ENCODE data around the gene HNRNPC.
A peak's percentile ranks its signal among the peaks of the same experiment; 100 is the strongest.
"Not testable (repeated sequence)": the region's sequence is repeated elsewhere in the genome, so short reads cannot be mapped to it uniquely, and the experiment has no call there.

HNRNPC gene

DNA sequence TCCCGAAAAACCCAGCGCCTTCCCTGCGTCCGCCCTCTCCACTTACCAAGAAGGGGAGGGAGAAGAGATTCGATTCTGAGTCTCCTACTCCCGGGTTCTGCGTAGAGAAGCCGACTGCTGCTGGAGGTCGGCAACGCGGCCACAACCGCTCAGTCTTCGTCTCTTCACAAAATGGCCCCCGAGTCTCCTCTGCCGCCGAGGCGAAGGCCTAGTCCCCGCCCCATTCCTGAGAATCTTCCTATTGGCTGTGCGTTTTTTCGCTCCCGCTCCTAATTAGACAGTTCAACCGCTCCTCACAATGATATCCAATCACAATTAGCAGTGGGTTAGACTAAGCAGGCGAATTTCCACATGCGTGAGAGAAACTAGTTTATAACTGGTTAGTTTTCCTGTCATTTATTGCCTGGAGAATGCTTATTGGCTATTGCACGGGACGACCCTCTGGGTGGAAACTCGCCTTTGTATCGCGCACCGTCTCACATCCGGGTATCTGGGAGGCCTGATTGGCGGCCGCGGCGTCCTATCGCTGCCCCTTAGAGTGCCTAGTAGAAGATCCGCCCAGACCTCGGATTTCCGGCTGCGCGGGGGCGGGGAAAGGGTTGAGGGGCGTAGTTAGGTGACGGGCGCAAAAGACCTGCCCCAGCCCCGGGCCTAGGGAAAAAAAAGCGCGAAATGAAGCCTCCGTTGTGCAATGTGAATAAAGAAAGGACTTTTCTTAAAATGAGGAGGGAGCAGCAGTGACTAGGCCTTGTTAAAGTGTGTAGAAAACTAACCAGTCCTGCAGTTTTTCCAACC lies at the start of gene HNRNPC:
Gene HNRNPC, minus strand, starts transcription at position 191 of the 795 bp plus-strand sequence. CDS start 35,249 bp downstream, outside the sequence.
- peak; percentile 99 for DNase-seq

DNA sequence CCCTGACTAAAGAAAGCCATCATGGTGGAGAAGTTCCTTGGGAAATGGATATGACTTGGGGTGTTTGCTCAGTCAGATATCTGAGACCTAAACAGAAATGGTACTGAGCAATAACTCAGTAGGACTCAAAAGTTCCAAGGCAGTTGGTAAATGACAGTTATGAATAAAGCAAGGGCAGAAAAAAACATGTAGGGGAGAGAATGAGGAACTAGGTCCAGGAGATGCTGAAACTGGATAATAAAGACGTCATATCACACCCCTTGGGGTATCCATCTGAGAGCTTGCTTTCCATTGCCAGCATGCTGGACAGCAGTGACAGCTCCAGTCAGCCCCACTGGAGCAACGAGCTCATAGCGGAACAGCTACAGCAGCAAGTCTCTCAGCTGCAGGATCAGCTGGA lies 48.2 kb upstream of the HNRNPC start:
- no peak for DNase-seq

DNA sequence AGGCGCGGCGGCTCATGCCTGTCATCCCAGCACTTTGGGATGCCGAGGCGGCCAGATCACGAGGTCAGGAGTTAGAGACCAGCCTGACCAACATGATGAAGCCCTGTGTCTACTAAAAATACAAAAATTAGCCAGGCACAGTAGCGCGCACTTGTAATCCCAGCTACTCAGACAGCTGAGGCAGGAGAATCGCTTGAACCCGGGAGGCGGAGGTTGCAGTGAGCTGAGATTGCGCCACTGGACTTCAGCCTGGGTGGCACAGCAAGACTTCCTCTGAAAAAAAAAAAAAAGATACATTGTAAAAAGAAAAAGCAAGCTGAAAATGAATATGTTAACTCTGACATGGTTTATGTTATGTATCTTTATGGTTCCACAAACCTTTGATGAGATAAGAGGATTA lies 44.3 kb upstream of the HNRNPC start:
- no peak for DNase-seq

DNA sequence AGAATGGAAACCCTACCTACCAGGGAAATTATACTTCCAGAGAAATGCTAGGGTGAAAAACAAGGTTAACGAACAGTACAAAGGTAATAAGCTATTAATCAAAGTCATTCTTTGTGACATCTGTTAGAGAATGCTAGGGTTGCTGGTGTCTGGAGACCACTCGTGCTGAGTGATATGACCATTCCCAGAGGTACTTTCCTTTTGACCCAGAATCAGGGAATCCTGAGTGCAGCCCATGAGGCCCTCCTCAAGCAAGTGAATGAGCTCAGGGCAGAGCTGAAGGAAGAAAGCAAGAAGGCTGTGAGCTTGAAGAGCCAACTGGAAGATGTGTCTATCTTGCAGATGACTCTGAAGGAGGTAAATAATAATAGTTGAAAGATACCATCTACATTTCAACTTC lies 42.4 kb upstream of the HNRNPC start:
- DNase-seq = no peak

DNA sequence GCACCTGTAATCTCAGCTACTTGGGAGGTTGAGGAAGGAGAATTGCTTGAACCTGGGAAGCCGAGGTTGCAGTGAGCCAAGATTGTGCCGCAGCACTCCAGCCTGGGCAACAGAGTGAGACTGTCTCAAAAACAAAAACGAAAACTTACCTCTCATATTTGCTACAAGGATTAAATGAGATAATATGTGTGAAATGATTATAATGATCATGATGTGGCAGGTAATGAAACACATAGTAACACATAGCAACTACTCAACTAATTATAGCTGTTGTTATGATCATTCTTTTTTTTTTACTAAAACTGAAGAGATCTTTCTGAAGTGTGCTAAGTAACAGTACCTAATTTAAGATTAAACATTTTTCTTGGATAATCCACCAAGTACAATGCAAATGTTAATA lies 40.7 kb upstream of the HNRNPC start:
- DNase-seq = no peak

DNA sequence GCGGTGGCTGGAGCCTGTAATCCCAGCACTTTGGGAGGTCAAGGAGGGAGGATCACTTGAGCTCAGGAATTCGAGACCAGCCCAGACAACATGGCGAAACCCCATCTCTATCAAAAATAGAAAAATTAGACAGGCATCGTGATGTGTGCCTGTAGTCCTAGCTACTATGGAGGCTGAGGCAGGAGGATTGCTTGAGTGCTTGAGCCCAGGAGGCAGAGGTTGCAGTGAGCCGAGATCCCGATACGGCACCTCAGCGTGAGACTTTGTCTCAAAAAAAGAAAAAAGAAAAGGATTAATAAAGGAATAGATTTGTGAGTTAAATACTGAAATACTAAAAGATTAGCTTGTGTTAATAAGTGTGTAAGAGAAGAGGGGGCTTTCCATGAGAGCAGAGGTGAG lies 40.0 kb upstream of the HNRNPC start:
- DNase-seq = no peak

DNA sequence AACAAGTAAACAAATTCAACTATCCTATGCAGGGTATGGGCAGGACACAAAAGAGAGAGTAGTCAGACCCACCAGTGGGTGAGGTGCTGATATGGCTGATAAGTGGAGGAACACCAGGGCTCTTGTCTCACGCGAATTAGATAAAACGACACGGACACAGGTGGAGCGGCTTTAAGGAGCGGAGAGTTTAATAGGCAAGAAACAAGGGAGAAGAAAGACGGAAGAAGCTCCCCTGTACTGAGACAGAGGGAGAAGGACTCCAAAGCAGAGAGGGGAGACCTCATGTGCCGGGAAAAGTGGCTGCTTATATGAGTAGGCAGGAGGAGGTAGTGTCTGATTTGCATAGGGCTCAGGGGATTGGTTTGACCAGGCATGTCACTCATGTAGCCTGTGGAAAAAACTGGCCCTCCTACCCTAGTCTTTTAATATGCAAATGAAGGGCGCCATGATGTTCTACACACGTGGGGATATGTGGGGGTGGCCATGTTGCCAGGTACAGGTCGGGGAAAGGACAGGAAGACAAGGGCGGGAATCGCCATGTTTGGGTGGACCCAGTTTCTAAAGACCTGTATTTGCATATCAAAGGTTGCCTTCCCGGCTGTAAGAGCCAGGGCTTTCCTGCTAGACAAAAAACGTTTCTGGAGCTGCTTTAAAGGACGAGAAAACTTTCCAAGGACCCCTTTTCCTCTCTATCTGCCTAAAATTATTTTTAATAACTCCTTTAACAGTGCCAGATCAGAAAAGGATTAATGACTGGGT lies 39.4 kb upstream of the HNRNPC start:
- peak; percentile 94 for DNase-seq

DNA sequence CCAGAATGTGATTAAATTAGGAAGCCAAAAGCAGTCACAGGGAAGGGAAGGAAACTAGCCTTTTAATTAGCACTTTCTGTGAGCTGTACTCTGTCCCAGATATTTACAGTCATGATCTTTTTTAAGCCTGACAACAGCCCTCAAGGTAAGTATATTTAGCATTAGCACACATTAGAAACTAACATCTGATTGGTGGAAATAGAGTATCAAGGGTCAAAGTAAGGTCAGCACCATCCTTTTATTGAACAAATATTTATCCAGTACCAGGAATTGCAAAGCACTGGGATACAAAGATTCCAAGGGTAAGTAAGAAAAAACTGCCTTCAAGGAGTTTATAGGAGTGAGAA lies 38.9 kb upstream of the HNRNPC start:
- DNase-seq = no peak

DNA sequence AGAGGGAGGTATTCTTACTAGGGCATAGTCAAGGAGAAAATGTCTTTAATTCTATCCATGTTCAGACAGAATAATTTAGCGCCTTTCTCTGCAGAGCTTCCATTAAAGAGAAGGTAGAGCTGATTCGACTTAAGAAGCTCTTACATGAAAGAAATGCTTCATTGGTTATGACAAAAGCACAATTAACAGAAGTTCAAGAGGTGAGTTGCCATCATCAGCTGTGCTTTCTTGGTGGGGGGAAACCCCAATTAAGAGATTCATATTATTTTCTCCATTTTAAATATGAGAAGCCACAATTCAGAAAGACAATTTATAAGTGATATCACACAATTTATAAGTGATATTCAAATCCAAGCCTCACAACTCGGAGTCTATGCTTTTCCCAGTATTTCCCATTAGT lies 38.4 kb upstream of the HNRNPC start:
- DNase-seq = no peak

DNA sequence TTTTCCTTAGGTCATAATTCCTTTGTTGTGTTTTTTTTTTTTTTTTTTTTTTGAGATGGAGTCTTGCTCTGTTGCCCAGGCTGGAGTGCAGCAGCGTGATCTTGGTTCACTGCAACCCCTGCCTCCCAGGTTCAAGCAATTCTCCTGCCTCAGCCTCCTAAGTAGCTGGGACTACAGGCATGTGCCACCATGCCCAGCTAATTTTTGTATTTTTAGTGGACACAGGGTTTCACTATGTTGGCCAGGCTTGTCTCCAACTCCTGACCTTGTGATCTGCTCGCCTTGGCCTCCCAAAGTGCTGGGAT lies 33.5 kb upstream of the HNRNPC start:
- DNase-seq = not testable (repeated sequence)

DNA sequence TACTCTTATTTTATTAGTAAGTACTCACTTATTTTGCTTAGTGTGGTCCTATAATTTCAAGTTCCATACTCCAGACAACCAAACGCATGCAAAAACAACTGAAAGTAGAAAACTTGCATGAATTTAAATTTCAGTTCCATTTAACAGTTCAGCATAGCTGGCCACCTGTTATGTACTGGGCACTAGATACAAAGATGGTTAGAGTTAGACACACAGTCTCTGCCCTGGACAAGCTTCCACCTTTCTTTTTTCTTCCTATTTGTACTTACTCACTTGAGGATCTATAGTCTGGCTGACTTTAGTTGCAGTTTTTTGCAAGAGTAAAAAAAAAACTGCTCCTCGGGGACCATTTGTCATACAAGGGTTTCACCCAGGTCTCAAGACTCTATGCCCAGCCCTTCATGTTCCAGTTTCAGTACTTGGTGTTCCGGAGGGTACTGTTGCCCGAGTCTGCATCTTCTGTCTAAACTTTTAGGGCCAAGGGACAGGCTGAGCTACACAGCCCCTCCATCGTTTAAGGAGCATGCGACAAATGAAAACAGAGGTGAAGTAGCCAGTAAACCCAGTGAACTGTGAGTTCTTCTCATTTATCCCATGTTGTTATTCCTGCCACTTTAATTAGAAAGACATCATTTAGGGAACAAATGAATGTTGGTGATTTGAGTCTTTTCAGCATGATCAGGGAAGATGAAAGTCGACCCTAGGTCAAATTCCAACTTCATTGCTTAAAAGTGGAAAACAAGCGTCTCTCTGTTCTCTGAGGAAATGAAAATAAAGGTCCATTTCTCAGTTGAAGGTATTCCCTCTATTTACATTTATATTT lies 33.0 kb upstream of the HNRNPC start:
- no peak for DNase-seq

DNA sequence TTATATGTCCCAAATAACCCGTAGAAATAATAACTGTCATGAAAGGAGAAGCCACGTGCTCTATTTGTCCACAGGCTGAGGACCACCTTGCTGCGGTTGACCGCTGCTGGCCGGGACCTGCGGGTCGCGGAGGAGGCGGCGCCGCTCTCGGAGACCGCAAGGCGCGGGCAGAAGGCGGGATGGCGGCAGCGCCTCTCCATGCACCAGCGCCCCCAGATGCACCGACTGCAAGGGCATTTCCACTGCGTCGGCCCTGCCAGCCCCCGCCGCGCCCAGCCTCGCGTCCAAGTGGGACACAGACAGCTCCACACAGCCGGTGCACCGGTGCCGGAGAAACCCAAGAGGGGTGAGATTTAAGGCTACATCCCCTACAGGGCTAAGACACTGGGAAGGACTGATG lies 31.6 kb upstream of the HNRNPC start:
- peak; percentile 18 for DNase-seq

DNA sequence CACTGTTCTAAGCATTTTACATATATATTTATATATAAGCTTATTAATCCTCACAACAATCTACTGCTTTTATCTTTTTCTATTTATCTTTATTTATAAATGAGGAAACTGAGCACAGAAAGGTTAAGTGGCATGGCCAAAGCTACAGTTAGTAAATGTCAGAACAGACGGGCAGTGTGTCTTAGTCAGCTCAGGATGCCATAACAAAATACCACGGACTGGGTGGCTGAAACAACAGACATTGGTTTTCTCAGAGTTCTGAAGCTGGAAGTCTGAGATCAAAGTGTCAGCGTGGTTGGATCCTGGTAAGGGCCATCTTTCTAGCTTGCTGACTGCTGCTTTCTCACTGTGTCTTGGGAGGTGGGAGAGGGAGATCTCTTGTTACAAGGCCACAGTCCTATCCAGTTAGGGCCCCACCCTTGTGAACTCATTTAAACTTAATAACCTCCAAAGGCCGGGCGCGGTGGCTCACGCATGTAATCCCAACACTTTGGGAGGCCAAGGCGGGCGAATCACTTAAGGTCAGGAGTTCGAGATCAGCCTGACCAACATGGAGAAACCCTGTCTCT lies 30.4 kb upstream of the HNRNPC start:
- DNase-seq = no peak

DNA sequence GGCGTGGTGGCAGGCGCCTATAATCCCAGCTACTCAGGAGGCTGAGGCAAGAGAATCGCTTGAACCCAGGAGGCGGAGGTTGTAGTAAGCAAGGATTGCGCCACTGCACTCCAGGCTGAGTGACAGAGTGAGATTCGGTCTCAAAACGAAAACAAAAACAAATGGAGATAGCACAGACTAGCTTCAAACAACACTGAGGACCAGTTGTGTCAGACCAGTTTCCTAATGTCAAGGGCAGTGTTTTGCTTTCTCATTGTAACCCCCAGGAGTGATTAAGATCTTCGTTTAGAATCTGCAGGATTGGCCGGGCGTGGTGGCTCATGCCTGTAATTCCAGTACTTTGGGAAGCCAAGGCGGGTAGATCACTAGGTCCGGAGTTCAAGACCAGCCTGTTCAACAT lies 29.1 kb upstream of the HNRNPC start:
- no peak for DNase-seq

DNA sequence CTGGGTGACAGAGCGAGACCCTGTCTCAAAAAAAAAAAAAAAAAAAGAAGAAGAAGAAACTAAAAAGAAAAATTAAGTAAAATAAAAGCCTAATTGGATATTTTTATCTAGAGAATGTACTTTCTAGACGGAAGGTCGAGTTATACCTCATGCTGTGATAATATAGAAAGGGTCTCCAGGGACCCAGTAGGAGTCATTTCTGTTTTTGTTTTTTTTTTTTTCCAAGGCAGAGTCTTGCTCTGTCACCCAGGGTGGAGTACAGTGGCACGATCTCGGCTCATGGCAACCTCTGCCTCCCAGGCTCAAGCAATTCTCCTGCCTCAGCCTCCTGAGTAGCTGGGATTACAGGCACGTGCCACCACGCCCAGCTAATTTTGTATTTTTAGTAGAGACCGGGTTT lies 24.8 kb upstream of the HNRNPC start:
- not testable (repeated sequence) for DNase-seq

DNA sequence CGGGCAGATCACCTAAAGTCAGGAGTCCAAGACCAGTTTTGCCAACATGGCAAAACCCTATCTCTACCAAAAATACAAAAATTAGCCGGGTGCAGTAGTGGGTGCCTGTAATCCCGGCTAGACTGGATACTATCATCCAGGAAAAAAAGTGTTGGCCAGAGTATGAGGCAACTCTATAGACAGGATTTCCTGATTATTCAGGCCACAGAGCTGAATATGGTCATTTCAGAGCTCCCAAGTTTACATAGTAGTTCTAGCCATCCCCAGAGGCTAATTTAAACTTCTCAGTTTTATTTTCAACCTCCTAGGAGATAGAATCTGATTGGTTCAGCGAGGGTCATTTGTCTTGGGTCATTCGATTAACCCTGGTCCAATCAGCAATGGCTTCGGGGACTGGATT lies 17.9 kb upstream of the HNRNPC start:
- no peak for DNase-seq

DNA sequence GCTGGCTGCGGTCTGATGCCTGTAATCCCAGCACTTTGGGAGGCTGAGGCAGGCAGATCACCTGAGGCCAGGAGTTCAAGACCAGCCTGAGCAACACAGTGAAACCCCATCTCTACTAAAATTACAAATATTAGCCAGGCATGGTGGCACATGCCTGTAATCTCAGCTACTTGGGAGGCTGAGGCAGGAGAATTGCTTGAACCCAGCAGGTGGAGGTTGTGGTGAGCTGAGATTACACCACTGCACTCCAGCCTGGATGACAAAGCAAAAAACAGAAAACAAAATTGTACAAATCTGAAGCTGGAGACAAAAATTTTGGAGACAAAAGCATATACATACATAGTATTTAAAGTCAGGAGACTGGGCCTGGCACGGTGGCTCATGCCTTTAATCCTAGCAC lies 17.3 kb upstream of the HNRNPC start:
- DNase-seq = not testable (repeated sequence)

DNA sequence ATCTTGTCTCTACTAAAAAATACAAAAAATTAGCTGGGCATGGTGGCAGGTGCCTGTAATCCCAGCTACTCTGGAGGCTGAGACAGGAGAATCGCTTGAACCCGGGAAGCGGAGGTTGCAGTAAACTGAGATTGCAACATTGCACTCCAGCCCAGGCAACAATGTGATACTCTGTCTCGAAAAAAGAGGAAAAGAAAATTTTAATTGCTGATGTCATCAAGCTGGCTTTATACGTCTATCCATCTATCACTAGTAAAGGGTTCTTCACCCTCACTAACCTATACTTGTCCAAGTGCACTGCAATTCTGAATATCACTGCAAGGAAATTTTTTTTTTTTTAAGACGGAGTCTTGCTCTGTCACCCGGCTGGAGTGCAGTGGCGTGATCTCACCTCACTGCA lies 12.7 kb upstream of the HNRNPC start:
- not testable (repeated sequence) for DNase-seq

DNA sequence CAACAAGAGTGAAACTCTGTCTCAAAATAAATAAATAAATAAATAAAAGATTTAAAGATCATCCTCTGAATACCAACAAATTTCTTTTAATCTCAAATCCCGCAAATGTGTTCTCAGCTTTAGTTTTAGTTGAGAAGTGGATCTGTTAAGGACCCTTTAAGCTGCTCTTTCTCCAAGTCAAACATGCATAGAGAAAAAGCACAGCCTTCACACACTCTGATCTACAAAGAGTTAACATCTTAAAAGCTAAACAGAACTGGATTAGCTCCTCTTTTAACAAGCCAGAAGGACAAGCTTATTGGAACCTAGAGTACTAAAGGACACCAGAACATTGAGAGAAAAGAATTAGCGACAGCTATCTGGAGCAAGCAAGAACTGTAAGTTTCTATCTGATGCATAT lies 10.5 kb upstream of the HNRNPC start, which contains the start of gene RPGRIP1:
Gene RPGRIP1, plus strand, starts transcription at position 301 of the 400 bp plus-strand sequence. CDS start 7,894 bp downstream, outside the sequence.
- DNase-seq = no peak

DNA sequence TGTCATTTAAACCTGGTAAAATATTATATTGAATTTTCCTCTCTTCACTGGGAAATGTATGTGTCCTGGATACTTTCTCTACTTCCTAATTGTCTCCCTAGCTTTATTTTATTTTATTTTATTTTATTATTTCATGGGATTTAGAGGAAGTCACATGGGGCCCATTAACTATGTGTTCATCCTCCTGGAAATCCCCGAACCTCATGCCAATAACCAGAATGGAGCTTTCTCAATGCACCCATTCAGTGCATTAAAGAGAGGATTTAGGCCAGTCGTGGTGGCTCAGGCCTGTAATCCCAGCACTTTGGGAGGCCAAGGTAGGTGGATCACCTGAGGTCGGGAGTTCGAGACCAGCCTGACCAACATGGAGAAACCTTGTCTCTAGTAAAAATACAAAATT lies 9.4 kb upstream of the HNRNPC start:
- DNase-seq = no peak

DNA sequence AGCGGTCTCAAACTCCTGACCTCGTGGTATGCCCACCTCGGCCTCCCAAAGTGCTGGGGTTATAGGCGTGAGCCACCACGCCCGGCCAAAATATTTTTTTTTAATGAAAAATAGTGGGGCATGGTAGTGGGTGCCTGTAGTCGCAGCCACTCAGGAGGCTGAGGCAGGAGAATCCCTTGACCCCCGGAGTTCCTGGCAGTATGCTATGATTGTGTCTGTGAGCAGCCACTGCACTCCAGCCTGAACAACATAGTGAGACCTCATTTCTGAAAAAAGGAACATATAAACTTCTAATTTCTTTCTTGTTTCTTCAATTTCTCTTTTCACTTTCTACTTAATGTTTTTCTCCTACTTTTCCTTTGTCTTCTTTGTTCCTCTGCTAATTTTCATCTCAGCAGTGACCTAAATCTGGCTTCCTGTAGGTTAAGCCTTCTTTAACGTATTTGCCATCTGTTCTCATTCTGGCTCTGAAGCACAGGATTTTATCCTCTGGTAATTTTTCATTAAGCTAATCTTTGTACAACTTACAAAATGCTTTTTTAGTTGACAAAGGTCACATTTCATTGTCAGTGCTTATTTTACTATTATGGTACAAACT lies 6.1 kb upstream of the HNRNPC start:
- DNase-seq = no peak

DNA sequence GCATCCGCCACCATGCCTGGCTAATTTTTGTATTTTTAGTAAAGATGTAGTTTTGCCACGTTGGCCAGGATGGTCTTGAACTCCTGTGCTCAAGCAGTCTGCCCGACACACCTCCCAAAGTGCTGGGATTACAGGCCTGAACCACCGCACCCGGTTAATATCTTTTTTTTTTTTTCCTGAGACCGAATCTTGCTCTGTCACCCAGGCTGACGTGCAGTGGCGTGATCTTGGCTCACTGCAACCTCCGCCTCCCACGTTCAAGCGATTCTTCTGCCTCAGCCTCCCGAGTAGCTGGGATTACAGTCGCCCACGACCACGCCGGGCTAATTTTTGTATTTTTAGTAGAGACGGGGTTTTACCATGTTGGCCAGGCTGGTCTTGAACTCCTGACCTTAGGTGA lies 3.4 kb upstream of the HNRNPC start:
- DNase-seq = not testable (repeated sequence)
